Fibroblast of gingiva (primary cell): ENCODE data around the gene FAM118A.

ENCODE experiments used
- DNase-seq: peaks from one replicate; pipeline ENCODE4 v3.0.0-alpha.2; 2011; ENCODE audit warnings: low read depth

The FAM118A gene

DNA sequence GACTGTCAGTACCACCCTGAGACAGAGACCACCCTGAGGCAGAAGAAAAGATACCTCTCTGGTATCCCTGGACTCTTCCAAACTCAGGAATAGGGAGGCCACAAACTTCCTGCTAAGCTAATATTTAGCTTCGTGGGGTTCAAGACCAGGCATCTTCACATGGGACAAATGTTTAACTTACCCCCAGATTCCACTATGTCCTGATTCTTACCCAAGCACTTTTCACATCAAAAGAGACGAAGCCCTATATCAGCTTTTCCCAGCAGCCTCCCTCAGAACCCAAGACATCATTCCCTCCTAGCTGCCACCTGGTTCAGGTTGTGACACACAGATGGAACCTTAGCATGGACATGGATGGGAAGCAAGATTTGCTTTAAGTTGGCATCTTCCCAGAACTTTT lies 71.6 kb downstream of the FAM118A start:
- DNase-seq: no peak

DNA sequence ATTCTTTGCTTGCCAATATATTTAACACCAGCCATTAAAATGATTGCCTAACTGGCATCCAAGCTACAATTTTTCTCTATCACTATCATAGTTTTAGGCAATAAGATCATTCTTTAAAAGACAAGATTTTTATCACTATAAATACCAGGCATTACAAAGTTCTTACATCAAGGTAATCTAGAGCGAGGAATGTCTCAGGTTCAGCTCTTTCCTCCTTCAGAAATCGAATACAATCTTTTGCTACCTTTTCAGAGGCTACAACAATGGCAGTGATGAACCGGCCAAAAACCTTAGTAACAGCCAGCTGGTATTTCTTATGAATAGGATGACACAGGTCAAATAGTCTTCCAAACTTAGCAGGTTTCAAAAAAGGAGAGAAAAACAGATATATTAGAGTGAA lies 79.8 kb downstream of the FAM118A start:
- DNase-seq: no peak
